Measurements from ENCODE around the gene ADGRV1. TPM values are rescaled to one million over a fixed set of nuclear protein-coding genes. Genes with fewer than 3 reads are reported as not detected.

Gene ADGRV1
- total RNA-seq, 2 donors from 2014 or later: 0.45 to 0.74 TPM

DNA sequence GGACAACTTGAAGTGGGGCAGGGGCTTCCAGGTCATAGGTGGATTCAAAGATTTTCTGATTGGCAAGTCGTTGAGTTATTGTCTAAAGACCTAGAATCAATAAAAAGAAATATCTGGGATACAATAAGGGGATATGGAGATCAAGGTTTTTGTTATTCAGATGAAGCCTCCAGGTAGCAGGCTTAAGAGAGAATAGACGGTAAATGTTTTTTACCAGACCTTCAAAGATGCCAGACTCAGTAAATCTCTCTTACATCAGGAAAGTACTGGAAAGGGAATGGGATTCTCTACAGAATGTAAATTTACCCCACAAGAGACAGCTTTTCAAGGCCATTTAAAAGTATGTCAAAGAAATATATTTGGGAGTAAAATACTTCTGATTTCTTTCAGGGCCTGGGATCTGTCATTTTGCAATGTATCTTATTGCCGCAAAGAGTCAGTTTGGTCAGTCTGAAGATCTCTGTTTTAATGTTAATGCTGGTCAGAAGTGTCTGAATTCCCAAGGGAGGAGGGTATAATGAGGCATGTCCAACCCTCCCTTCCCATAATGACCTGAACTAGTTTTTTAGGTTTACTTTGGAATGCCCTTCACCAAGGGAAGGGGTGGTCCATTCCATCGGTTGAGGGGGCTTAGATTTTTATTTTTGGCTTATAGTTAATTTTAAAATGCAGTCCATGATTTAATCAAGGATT is 15.6 kb upstream of the ADGRV1 start:
- Mint-ChIP-seq H3K4me1 (no peaks in the 10 kb centered on the region), H3K27me3 (peaks cover 36% of the 10 kb centered on the region), H3K36me3 (ENCODE audit: low read depth) (no peaks in the 10 kb centered on the region), H3K9me3 (no peaks in the 10 kb centered on the region), H3K27ac (no peak overlapping the region), H3K4me3 (no peak overlapping the region)
- ATAC-seq (replicated peaks): no peak

- no peak for ATAC-seq (replicated peaks)
- Mint-ChIP-seq H3K9me3 (no peaks in the 10 kb centered on the region), H3K4me1 (no peaks in the 10 kb centered on the region), H3K27ac (no peak overlapping the region), H3K27me3 (peaks cover 31% of the 10 kb centered on the region), H3K36me3 (ENCODE audit: low read depth) (no peaks in the 10 kb centered on the region), H3K4me3 (no peak overlapping the region)
Observed at GRCh38 chr5:90545511-90545910, 13.1 kb upstream of the ADGRV1 start.

DNA sequence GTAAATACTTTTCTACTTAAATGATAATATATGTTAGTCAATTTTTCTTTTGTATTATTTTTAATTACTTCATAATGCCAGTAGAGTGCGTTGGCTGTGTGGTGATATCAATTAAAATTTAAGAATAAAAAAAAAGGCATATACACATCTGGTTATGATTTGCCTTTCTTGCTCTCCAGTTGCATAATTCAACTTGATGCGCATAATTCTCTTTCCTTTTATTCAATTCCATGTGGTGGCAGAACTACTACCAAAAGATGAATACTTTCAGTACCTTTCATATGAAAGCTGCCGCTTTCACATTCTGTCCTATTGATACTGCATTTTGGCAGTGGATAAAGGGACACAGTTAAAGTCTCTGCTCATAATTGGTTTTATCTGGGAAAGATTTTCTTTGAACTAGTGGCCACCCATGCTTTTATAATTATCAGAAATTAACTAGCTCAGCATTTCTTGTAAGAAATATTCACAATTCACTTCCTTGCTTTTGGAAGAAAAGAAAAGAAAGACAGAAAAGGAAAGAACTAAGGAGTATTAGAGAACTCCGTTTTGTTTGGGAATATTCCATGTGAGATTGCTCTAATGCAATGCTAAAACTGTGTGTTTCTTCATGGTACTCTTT is 12.3 kb upstream of the ADGRV1 start:
- Mint-ChIP-seq H3K4me3 (no peak overlapping the region), H3K9me3 (no peaks in the 10 kb centered on the region), H3K27me3 (peaks cover 27% of the 10 kb centered on the region), H3K27ac (no peak overlapping the region), H3K36me3 (ENCODE audit: low read depth) (no peaks in the 10 kb centered on the region), H3K4me1 (no peaks in the 10 kb centered on the region)
- ATAC-seq (replicated peaks): no peak

DNA sequence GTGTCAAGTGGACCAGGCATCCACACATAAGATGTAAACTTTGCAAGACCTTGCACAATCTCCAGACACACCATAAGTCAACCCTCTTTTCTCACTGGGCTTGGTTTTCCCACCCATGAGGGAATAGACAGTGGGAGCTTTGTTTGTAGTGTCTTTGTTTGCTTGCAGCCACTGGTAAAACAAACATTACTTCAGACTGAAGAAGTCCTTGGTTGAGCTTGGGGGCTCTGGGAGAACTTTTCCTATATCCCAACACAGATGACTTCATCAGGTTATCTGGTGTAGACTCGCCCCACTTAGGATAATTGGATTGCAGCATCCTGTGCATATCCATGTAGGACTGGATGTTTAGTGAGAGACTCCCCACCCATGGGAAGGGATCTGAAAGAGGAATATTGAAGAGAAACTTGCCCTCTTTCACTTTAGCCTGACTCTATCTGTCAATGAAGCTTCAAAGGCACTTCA is 11.5 kb upstream of the ADGRV1 start:
- no peak for ATAC-seq (replicated peaks)
- Mint-ChIP-seq H3K27ac (no peak overlapping the region), H3K4me1 (no peaks in the 10 kb centered on the region), H3K4me3 (no peak overlapping the region), H3K27me3 (peaks cover 26% of the 10 kb centered on the region), H3K9me3 (no peaks in the 10 kb centered on the region), H3K36me3 (ENCODE audit: low read depth) (no peaks in the 10 kb centered on the region)

- Mint-ChIP-seq H3K36me3 (ENCODE audit: low read depth) (no peaks in the 10 kb centered on the region), H3K27ac (no peak overlapping the region), H3K4me3 (no peak overlapping the region), H3K27me3 (peaks cover 27% of the 10 kb centered on the region), H3K9me3 (no peaks in the 10 kb centered on the region), H3K4me1 (no peaks in the 10 kb centered on the region)
- ATAC-seq (replicated peaks): no peak
Observed at GRCh38 chr5:90548069-90548593, 10.5 kb upstream of the ADGRV1 start.

DNA sequence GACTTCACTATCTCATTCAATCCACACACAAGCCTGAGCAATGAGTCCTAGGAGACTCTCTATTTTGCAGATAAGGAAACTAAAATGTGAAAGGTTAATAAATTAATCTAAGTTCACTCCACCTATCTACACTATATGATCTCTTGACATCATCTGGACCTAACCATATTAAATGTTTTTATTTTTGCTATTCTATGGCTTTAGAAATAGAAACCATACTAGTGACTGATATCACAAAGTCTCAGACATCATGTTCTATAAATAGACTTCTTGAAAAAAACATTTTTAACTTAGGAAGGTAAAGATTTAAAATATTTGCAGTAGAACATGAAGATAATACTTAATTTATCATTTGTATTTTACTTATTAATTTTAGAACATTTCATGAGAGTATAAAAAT is 9.4 kb upstream of the ADGRV1 start:
- H3K9me3 Mint-ChIP-seq: no peaks in the 10 kb centered on the region
- peaks cover 28% of the 10 kb centered on the region for H3K27me3 Mint-ChIP-seq
- ATAC-seq (replicated peaks): no peak
- H3K36me3 Mint-ChIP-seq (ENCODE audit: low read depth): no peaks in the 10 kb centered on the region
- H3K4me1 Mint-ChIP-seq: no peaks in the 10 kb centered on the region
- H3K4me3 Mint-ChIP-seq: no peak overlapping the region
- no peak overlapping the region for H3K27ac Mint-ChIP-seq

GRCh38 chr5:90549729-90550275 is 8.8 kb upstream of the ADGRV1 start:
- Mint-ChIP-seq H3K4me1 (no peaks in the 10 kb centered on the region), H3K27ac (no peak overlapping the region), H3K4me3 (no peak overlapping the region), H3K27me3 (peaks cover 31% of the 10 kb centered on the region), H3K9me3 (no peaks in the 10 kb centered on the region), H3K36me3 (ENCODE audit: low read depth) (no peaks in the 10 kb centered on the region)
- no peak for ATAC-seq (replicated peaks)

DNA sequence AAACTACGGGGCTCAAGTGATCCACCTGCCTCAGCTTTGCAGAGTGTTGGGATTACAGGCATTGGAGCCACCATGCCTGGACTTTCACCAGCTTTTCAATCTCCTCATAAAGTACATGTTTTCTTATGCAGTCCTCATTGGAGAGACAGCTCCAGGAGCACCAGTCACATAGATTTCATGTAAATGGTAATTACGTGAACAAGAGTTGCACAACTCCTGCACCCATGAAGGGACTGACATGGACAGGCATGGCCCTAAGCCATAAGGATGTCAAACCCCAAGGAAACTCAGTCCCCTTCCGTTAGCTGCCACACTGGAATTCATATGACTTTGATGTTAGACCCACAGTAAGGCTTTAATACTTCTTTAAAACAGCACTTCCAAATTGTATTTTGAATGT is 7.6 kb upstream of the ADGRV1 start:
- Mint-ChIP-seq H3K27me3 (peaks cover 27% of the 10 kb centered on the region), H3K9me3 (no peaks in the 10 kb centered on the region), H3K27ac (no peak overlapping the region), H3K4me1 (no peaks in the 10 kb centered on the region), H3K36me3 (ENCODE audit: low read depth) (no peaks in the 10 kb centered on the region), H3K4me3 (no peak overlapping the region)
- no peak for ATAC-seq (replicated peaks)

DNA sequence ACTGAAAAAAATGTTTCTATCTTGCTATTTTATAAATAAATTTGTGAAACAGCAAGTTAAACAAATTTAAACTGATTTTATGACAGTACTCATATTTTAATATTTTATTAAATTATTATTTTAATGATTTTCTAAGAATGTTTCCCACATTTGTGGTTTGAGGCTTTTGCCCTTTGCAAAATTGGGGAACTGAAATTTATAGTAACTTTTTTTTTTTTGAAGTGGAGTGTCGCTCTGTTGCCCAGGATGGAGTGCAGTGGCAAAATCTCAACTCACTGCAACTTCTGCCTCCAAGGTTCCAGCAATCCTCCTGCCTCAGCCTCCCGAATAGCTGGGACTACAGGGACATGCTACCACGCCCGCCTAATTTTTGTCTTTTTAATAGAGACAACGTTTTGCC is 7.2 kb upstream of the ADGRV1 start:
- Mint-ChIP-seq H3K4me1 (no peaks in the 10 kb centered on the region), H3K9me3 (no peaks in the 10 kb centered on the region), H3K4me3 (no peak overlapping the region), H3K36me3 (ENCODE audit: low read depth) (no peaks in the 10 kb centered on the region), H3K27me3 (peaks cover 29% of the 10 kb centered on the region), H3K27ac (no peak overlapping the region)
- no peak for ATAC-seq (replicated peaks)

- Mint-ChIP-seq H3K27me3 (peaks cover 46% of the 10 kb centered on the region), H3K9me3 (no peaks in the 10 kb centered on the region), H3K27ac (no peak overlapping the region), H3K36me3 (ENCODE audit: low read depth) (no peaks in the 10 kb centered on the region), H3K4me1 (peaks cover 7% of the 10 kb centered on the region), H3K4me3 (no peak overlapping the region)
- ATAC-seq (replicated peaks): no peak
Observed at GRCh38 chr5:90553711-90554110, 4.9 kb upstream of the ADGRV1 start.

- ATAC-seq (replicated peaks): no peak
- no peaks in the 10 kb centered on the region for H3K36me3 Mint-ChIP-seq (ENCODE audit: low read depth)
- H3K27ac Mint-ChIP-seq: no peak overlapping the region
- H3K27me3 Mint-ChIP-seq: peaks cover 52% of the 10 kb centered on the region
- H3K9me3 Mint-ChIP-seq: no peaks in the 10 kb centered on the region
- H3K4me1 Mint-ChIP-seq: peaks cover 7% of the 10 kb centered on the region
- H3K4me3 Mint-ChIP-seq: no peak overlapping the region
Observed at GRCh38 chr5:90554358-90555006, 4.1 kb upstream of the ADGRV1 start.

DNA sequence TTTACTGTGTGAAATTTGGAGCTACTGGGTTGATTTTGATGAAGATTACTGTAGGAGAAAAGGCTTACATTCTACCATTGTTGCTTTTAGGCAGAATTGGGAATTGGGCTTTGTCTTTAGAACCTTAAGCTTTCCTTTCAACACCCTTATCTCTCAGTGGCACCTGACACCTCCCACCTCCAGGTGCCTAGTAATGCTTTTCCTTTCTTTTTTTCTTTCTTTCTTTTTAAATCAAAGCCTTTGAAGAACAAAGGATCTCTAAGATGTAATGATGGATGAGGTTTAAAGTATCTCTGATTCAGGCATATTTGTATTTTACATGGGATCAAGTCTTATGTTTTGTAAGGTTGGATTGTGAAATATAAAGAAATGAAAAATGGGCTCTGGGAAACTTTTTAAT is 2.9 kb upstream of the ADGRV1 start:
- Mint-ChIP-seq H3K9me3 (no peaks in the 10 kb centered on the region), H3K4me3 (no peak overlapping the region), H3K27me3 (peaks cover 60% of the 10 kb centered on the region), H3K36me3 (ENCODE audit: low read depth) (no peaks in the 10 kb centered on the region), H3K27ac (no peak overlapping the region), H3K4me1 (peaks cover 7% of the 10 kb centered on the region)
- ATAC-seq (replicated peaks): no peak

DNA sequence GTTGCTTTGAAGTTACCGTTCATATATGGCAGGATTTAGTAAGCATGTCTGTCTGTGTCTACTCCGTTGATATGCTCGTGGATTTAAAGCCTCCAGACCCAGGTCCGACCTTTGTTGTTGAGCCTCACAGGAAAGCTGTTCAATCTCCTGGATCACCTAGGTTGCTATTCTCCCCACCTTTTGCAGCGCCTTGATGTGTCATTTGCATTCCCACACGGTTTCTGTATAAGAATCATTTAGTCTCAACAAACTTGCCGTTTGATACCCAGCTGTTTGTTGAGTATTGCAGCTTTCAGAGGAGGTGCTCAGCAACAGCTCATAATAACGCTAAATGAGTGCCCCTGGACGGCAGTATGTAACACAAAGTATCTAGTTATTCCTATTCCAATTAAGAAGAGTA is 1.2 kb upstream of the ADGRV1 start:
- peaks cover 7% of the 10 kb centered on the region for H3K4me1 Mint-ChIP-seq
- H3K36me3 Mint-ChIP-seq (ENCODE audit: low read depth): no peaks in the 10 kb centered on the region
- H3K27me3 Mint-ChIP-seq: peaks cover 64% of the 10 kb centered on the region
- peak overlapping the region; percentile 54 for H3K4me3 Mint-ChIP-seq
- ATAC-seq (replicated peaks): no peak
- H3K9me3 Mint-ChIP-seq: no peaks in the 10 kb centered on the region
- no peak overlapping the region for H3K27ac Mint-ChIP-seq

DNA sequence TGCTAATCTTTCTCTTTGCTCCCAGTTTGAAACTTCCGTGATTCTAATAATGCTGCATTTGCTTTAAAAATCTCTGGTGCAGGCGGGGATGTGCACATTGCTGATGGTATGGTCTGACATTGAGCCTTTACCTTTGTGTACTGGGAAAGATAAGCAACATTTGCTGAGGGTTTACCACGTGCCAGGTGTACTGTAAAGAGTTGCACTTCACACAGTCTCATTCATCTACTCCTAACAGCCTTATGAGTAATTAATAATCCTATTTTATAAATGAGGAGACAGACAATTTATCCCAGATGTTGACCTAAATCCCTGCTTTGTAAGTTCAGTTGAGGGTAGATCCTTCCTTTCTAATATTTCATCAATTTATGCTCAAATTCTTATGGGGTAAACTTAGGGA is 726 bp upstream of the ADGRV1 start:
- Mint-ChIP-seq H3K36me3 (ENCODE audit: low read depth) (no peaks in the 10 kb centered on the region), H3K27me3 (peaks cover 63% of the 10 kb centered on the region), H3K4me3 (peak overlapping the region; percentile 54), H3K9me3 (no peaks in the 10 kb centered on the region), H3K4me1 (peaks cover 7% of the 10 kb centered on the region), H3K27ac (no peak overlapping the region)
- ATAC-seq (replicated peaks): no peak

DNA sequence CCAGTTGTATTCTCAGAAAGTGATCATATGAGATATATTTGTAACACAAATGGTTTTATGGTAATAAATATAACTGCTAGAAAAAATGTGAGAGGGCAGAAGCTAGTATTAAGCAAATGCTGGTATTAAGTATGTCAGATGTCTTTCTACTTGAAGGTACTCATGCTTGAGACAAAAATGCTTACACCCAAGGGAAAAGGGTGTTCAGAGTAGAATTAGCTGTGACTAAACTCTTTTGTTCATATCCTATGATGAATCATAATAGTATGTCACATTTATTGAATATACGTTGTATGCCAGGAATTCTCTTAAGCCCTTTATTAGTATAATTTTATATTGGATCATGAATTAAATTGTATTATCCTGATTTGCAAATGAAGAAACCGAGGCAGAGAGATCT is 2.2 kb downstream of the ADGRV1 start:
- Mint-ChIP-seq H3K27ac (no peak overlapping the region), H3K4me1 (peaks cover 7% of the 10 kb centered on the region), H3K36me3 (ENCODE audit: low read depth) (no peaks in the 10 kb centered on the region), H3K27me3 (peaks cover 69% of the 10 kb centered on the region), H3K4me3 (no peak overlapping the region), H3K9me3 (no peaks in the 10 kb centered on the region)
- no peak for ATAC-seq (replicated peaks)
